Muscle layer of duodenum (tissue), 2 donors: ENCODE data around the gene CBLIF.

ENCODE experiments used
- H3K27ac ChIP-seq: one replicate; pipeline ENCODE4 v1.7.0; 2013; ENCODE audit warnings: mild to moderate bottlenecking, low read length
- H3K27me3 ChIP-seq: one replicate; pipeline ENCODE4 v1.7.0; 2013; ENCODE audit warnings: low read depth, mild to moderate bottlenecking, control low read depth, low read length
- H3K36me3 ChIP-seq, 2 donors: one replicate each; pipeline ENCODE4 v1.7.0; 2013; ENCODE audit warnings: low read length in 2 of 2, control low read depth in 1 of 2, mild to moderate bottlenecking in 1 of 2; ENCODE audit not compliant: insufficient read depth in 2 of 2, control insufficient read depth in 1 of 2
- H3K4me1 ChIP-seq, 2 donors: one replicate each; pipeline ENCODE4 v1.7.0; 2013; ENCODE audit warnings: low read length in 2 of 2, mild to moderate bottlenecking in 2 of 2, control low read depth in 1 of 2, moderate library complexity in 1 of 2; ENCODE audit not compliant: insufficient read depth in 2 of 2, control insufficient read depth in 1 of 2
- H3K4me3 ChIP-seq, 2 donors: one replicate each; pipeline ENCODE4 v1.7.0; 2013; ENCODE audit warnings: low read length in 2 of 2, low read depth in 1 of 2, mild to moderate bottlenecking in 1 of 2
- H3K9me3 ChIP-seq, 2 donors: one replicate each; pipeline ENCODE4 v1.7.0; 2013; ENCODE audit warnings: low read length in 2 of 2, control low read depth in 1 of 2, mild to moderate bottlenecking in 1 of 2; ENCODE audit not compliant: control insufficient read depth in 1 of 2
- donor health status: healthy.

The CBLIF gene

DNA sequence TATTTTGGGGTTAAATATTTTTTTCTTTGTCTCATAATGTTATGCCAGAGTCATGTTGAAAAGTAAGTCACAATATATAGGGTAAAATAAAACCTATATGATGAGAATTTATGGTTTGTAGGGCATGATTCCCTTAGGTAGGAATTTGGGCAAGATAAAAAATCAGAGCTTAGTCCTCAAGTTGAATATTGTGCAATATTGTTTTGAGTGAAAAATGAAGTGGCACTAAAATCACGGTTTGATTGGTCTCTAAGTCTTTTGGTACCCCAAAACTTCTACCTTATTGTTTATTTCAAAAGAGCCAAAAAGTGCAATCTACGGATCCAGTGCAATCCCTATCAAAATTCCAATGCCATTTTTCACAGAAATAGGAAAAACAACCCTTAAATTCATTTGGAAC lies 33.1 kb downstream of the CBLIF start:
- H3K36me3 ChIP-seq, result peaks cover 11 to 13% of the 10 kb centered on the region in 2 donors
- H3K4me3 ChIP-seq, result no peak overlapping the region
- H3K9me3 ChIP-seq, result no peaks in the 10 kb centered on the region
- H3K4me1 ChIP-seq, result peaks cover 0 to 9% of the 10 kb centered on the region in 2 donors
- H3K27me3 ChIP-seq, result no peaks in the 10 kb centered on the region
- no peak overlapping the region for H3K27ac ChIP-seq

DNA sequence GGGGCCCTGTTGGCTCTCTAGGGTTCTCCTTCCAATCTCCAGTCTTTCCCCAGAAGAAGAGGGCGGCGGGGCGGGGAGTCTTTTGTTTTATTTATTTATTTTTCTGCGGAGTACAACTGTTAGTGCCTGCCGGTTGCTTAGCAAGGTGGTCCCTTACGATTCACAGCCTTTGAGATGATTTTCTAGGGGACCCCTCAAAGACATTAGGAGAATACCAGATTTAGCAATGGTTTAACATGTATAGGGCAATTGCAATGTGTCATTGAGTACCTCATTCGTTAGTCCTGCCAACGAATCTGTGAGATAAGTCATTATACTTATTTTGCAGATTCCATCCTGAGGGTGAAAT lies 34.4 kb downstream of the CBLIF start:
- Histone ChIP-seq H3K27me3 (no peaks in the 10 kb centered on the region), H3K4me1 (peaks cover 0 to 9% of the 10 kb centered on the region in 2 donors), H3K27ac (peak overlapping the region; percentile 89), H3K9me3 (no peaks in the 10 kb centered on the region), H3K36me3 (peaks cover 23 to 24% of the 10 kb centered on the region in 2 donors), H3K4me3 (peak overlapping the region; percentile 95 to 99)

DNA sequence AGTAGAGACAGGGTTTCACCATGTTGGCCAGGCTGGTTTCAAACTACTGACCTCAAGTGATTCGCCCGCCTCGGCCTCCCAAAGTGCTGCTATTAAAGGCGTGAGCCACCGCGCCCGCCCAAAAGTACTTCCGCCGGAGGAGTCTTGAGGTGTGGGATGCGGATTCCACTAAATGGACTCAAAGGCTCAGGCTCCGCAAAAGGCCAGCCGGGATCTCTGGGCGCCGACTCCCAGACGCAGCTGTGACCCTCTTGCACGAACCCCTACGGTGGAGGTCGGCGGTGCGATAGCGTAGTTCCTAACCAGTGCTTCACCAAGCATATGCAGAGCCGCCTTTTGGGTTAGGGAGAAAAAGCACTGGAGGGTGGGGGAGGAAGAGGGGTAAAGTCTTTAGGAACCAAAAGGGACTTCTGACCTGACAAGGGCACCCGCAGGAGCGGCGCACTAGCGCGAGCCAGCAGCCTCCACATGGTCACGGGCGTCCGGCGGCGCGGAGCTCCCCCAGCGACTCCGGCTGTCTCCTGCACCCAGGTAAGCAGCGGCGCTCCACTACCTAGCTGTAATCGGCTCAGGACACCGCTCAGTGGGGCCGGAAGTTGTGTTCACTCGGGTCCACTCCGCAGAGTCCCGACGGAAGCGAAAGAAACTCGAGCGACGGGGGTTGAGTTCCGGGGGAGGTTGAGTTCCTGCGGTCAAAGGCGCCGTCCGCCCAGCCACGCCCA lies 34.9 kb downstream of the CBLIF start, which contains the start of gene MRPL16:
Gene MRPL16 (minus strand): TSS at position 590 of the 722 bp plus-strand sequence. CDS start 120 bp downstream, at position 470.
- Histone ChIP-seq H3K9me3 (no peaks in the 10 kb centered on the region), H3K27ac (peak within 1 kb of the TSS; percentile 89), H3K36me3 (peaks cover 28 to 29% of the 10 kb centered on the region in 2 donors), H3K4me3 (peak within 1 kb of the TSS; percentile 95 to 99), H3K27me3 (no peaks in the 10 kb centered on the region), H3K4me1 (peaks cover 0 to 9% of the 10 kb centered on the region in 2 donors)

DNA sequence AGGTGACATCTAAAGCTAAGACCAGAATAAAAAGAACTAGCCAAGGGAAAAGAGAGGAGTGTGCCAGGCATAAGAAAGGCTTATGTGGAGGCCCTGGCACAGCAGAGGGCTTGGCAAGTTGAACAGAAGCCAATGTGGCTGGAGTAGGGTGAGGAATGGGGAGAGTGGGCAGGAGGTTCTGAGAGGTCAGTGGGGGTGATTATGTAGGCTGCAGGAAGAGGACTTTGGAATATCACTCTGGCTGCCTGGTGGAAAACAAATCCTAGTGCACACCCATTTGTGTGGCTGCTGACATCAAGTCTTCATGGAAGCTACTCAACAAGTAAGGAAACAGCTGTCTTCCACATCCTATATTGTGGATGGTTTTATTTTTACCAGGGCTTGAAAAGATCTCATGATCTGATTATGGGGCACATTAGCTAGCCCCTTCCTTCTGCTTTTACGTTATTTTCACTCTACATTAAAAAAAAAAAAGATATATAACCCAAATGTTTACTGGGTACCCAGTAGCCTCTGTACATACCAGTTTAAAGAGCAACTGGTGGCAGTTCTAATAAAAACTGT lies 38.2 kb downstream of the CBLIF start:
- Histone ChIP-seq H3K27me3 (no peaks in the 10 kb centered on the region), H3K36me3 (peaks cover 36 to 44% of the 10 kb centered on the region in 2 donors), H3K9me3 (no peaks in the 10 kb centered on the region), H3K4me3 (no peak overlapping the region), H3K27ac (no peak overlapping the region), H3K4me1 (peaks cover 0 to 9% of the 10 kb centered on the region in 2 donors)

DNA sequence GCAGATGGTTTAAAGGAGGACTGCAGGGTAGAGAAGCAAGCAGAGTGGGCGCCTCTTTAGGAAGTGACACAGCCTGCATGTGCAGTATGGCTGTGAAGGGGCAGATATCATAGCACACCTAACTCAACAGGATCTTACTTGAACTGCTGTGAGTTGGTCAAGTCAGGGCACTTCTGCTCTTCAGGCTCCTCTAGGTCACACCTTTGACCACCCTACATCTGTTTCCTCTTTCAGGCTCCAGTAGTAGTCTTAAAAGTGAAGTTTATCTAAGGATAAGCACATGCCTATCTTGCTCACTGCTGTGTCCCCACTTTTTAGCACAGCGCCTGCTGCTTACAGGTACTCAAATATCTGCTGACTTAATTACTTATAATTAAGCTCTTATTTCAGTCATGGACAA lies 41.2 kb downstream of the CBLIF start:
- Histone ChIP-seq H3K36me3 (peaks cover 41 to 53% of the 10 kb centered on the region in 2 donors), H3K4me1 (no peaks in the 10 kb centered on the region), H3K4me3 (no peak overlapping the region), H3K9me3 (no peaks in the 10 kb centered on the region), H3K27ac (no peak overlapping the region), H3K27me3 (no peaks in the 10 kb centered on the region)

DNA sequence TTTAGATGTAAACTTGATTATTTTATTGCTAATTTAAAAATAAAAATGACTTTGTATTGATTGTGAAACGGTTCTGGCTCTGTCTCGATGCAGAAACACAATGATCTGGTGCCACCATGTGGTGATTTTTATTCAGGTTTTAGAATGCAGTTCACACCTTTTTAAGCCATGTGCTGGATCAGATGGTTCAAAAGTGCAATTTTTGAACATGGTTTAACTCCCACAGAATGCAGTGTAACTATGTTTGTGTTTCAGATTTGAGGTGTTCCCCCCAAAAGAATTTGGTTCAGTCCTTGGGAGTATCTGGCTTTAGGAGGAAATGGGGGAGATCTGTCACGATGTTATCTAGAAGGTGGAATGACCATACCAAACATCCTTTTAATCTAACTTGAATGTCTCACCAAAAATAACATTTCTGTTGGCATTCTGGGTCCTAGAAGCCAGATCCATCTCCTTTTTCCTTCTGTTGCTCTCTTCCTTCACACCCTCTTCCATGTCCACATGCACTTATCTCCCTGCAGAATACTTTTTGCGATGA lies 42.6 kb downstream of the CBLIF start:
- Histone ChIP-seq H3K36me3 (peaks cover 33 to 49% of the 10 kb centered on the region in 2 donors), H3K4me1 (no peaks in the 10 kb centered on the region), H3K4me3 (no peak overlapping the region), H3K27me3 (no peaks in the 10 kb centered on the region), H3K9me3 (no peaks in the 10 kb centered on the region), H3K27ac (no peak overlapping the region)

DNA sequence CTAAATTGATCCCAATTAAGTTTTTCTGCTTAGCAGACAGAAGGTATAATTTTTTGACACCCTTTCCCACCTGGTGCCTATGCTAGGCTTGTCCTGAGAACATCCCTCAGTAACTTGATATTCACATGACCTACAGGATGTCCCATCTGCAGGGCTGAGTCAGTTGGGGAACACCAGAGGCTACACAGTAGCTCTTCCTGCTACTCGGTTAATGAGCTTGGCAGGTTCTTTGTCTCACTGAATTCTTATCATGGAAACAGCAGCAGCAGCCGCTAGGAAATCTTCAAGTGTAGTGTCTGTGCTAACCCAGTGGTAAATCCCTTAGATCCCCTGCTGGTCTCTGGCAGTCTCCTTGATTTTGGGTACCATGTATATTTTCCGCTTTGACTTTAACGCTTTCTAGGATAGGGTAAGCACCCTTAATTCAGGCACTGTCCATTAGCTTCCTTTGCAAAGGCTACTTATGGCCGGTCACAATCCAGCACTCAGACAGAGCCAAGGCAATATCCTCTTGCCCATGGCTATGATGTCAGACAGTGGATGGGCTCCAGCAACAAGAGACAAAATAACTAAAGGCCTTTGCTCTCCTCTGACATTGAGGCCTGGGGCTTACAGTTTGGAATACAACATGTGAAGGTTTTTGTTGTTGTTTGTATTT lies 43.2 kb downstream of the CBLIF start:
- peaks cover 32 to 49% of the 10 kb centered on the region in 2 donors for H3K36me3 ChIP-seq
- H3K27me3 ChIP-seq, result no peaks in the 10 kb centered on the region
- H3K4me1 ChIP-seq, result no peaks in the 10 kb centered on the region
- no peak overlapping the region for H3K4me3 ChIP-seq
- H3K9me3 ChIP-seq, result no peaks in the 10 kb centered on the region
- no peak overlapping the region for H3K27ac ChIP-seq

DNA sequence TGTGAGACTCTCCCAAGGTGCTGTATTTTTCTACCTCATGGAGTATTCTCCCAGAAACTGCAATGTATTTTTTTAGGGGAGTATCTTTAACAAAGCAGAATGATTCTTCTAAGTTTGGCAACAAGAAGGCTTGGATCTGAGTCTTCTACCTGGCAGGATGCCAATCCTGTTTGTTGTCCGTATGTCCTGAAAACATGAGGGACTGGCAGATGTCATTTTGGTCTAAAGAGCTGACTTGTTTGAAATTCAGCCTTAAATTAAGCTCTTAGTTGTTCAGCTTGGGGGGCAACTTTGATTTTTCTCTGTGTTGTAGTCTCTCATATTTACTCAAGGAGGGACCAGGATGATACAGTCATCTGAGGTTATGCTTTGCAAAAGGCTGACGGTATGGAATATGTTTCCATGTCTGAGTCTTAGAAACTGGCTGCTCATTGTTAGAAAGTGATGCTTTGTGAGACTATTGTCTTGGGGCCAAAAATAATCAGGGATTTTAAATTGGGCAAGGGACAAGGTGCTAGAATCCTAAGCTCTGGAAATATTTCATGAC lies 44.1 kb downstream of the CBLIF start:
- H3K4me3 ChIP-seq, result no peak overlapping the region
- no peak overlapping the region for H3K27ac ChIP-seq
- H3K27me3 ChIP-seq, result no peaks in the 10 kb centered on the region
- no peaks in the 10 kb centered on the region for H3K4me1 ChIP-seq
- peaks cover 27 to 49% of the 10 kb centered on the region in 2 donors for H3K36me3 ChIP-seq
- no peaks in the 10 kb centered on the region for H3K9me3 ChIP-seq

DNA sequence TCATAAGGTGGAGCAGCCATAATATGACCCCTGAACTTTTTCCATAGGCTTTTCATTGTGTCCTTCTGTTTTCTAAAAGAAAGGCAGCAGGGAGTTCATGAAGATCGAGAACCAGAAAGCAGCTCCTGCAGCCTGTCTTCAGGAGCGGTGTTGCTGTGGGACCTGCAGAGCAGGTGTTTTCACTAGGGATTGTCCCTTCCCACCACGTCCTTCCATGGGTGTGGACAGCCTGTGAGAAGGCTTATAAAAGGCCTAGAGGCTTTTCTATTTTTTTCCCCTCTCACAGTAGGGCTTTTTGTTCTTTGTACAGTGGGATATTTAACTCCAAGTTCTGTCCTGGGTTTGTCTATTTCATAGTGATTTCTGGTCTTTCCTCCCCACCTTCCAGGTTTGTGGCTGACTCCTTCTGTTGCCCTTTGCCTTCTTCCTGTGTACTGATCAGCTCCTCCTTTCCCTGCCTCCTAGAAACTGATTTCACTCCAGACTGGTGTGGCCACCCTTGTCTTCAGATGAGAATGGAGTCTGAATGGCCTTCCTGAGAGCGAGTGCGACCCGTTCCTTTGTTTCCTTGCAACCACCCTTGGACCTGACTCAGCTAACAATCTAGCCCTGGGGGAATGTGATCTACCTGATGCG lies 44.8 kb downstream of the CBLIF start:
- H3K27me3 ChIP-seq, result no peaks in the 10 kb centered on the region
- H3K4me3 ChIP-seq, result no peak overlapping the region
- H3K36me3 ChIP-seq, result peaks cover 29 to 50% of the 10 kb centered on the region in 2 donors
- H3K4me1 ChIP-seq, result no peaks in the 10 kb centered on the region
- no peak overlapping the region for H3K27ac ChIP-seq
- no peaks in the 10 kb centered on the region for H3K9me3 ChIP-seq

DNA sequence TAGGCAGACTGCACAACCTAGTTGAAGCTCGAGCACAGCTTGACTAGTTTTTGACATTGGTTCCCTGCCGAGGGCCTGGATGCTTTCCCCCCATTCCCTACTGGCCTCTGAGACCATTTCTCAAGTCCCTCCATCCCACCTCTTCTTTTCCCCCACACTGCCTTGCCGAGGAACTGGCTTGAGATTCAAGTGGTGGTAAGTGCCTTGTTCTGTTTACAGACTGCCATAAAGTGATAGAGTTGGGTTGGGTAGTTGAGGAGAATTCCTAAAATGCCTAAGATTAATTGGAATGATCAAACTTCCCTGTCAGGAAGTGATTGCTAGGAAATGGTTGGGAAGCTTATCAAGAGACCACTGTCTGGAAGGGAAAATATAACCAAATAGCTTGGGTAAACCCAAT lies 50.9 kb downstream of the CBLIF start:
- Histone ChIP-seq H3K36me3 (peaks cover 48 to 69% of the 10 kb centered on the region in 2 donors), H3K27ac (no peak overlapping the region), H3K4me1 (no peaks in the 10 kb centered on the region), H3K4me3 (no peak overlapping the region), H3K27me3 (no peaks in the 10 kb centered on the region), H3K9me3 (no peaks in the 10 kb centered on the region)

DNA sequence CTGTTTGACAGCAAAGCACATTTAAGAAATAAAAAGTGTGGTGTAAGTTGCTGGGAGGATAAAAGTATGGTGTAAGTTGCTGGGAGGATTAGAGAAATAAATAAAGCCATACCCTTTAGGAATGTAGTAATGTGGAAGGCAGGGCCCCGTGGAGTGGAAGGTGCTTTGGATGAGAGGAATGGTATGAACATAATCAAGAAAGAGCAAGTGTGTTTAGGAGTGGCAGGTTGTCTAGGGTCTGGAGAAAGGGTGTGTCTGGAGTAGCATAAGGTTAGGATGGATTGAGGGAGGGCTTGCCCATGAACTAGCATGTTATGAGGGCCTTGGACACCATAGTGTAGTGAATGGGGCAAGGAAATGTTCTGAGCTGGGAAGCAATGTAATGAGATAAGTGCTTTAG lies 52.8 kb downstream of the CBLIF start:
- Histone ChIP-seq H3K9me3 (no peaks in the 10 kb centered on the region), H3K4me3 (no peak overlapping the region), H3K27ac (no peak overlapping the region), H3K36me3 (peaks cover 46 to 81% of the 10 kb centered on the region in 2 donors), H3K4me1 (peaks cover 0 to 4% of the 10 kb centered on the region in 2 donors), H3K27me3 (no peaks in the 10 kb centered on the region)
